Neural progenitor cell (in vitro differentiated cells): ENCODE data around the gene RNPEPL1.

Experiments used
- CTCF ChIP-seq: fragments of 200-600 bp; sonication (generic); IDR thresholded peaks from 2 replicates; pipeline ENCODE4 v1.5.1; 2017; ENCODE audit warnings: antibody characterized with exemption, mild to moderate bottlenecking
- EZH2 ChIP-seq: fragments of 200-600 bp; sonication (generic); IDR thresholded peaks from 2 replicates; pipeline ENCODE4 v1.6.1; 2017; ENCODE audit warnings: antibody characterized with exemption, mild to moderate bottlenecking, moderate library complexity
- EZH2phosphoT487 ChIP-seq: fragments of 200-600 bp; sonication (generic); IDR thresholded peaks from 2 replicates; pipeline ENCODE4 v1.6.1; 2017; ENCODE audit warnings: antibody characterized with exemption

DNA sequence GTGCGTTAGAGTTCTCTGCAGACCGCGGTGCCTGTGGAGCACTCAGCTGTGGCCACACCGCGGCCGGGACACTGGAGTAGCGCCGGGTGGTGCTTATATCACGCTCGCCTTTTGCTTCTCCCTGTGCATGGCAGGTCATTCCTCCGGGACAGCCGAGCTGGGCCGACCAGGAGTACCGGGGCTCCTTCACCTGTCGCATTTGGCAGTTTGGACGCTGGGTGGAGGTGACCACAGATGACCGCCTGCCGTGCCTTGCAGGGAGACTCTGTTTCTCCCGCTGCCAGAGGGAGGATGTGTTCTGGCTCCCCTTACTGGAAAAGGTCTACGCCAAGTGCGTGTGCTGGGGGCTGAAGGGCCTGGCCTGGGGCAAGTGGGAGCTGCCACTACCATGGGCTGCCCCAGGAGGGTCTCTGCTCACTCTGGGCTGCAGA lies 22.4 kb downstream of the RNPEPL1 start:
- TF ChIP-seq EZH2phosphoT487: no peak
- no peak for TF ChIP-seq EZH2
- no peak for TF ChIP-seq CTCF
